G401.6 (cell line): ENCODE measurements around the gene KCNJ13.
"Not testable (repeated sequence)": the region's sequence is repeated elsewhere in the genome, so short reads cannot be mapped to it uniquely, and the experiment has no call there.

Experiments
- FAIRE-seq: peaks from 2 replicates; lab custom pipeline; 2012; peaks lifted over from hg19 to GRCh38; lab: Jason Lieb, UNC

Gene KCNJ13

GRCh38 chr2:232761301-232761907 is 15.0 kb downstream of the KCNJ13 start:
- FAIRE-seq, result peak; percentile 81

DNA sequence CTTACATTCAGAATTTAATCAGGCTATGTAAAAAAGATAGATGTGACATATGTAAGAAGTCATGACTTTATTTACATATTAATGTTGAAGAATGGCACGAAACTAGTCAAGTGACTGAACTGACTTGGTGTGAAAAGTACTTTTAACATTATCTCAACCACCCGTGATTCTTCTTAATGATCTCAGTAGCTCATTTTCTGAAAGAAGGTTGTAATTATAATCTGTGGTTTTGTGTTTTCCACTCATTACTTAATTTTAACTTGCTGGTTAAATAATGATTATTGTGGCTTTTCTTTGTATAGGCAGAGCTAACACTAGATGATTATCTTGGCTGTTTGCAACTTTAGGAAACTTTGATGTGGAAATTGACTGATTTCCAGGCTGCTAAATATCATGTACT is 18.5 kb downstream of the KCNJ13 start:
- FAIRE-seq, result no peak

GRCh38 chr2:232750135-232750671 is 26.2 kb downstream of the KCNJ13 start:
- FAIRE-seq, result no peak

- FAIRE-seq, result no peak
Measured at GRCh38 chr2:232749331-232749730, 27.0 kb downstream of the KCNJ13 start.

DNA sequence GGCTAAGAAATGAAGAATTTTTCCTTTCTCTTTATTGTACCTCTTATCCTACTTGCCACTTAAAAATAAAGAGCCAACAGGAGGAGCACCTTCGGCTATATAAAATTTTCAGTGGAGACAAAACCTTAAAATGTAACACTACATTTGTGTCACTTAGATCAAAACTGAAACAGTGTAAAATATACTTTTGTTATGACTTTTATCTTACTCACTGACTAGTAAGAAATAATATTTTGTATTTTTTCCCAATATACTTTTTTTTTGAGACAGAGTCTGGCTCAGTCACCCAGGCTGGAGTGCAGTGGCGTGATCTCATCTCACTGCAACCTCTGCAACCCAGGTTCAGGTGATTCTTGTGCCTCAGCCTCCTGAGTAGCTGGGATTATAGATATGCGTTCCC is 28.3 kb downstream of the KCNJ13 start:
- FAIRE-seq, result no peak

- FAIRE-seq, result no peak
Measured at GRCh38 chr2:232744963-232745362, 31.4 kb downstream of the KCNJ13 start.

DNA sequence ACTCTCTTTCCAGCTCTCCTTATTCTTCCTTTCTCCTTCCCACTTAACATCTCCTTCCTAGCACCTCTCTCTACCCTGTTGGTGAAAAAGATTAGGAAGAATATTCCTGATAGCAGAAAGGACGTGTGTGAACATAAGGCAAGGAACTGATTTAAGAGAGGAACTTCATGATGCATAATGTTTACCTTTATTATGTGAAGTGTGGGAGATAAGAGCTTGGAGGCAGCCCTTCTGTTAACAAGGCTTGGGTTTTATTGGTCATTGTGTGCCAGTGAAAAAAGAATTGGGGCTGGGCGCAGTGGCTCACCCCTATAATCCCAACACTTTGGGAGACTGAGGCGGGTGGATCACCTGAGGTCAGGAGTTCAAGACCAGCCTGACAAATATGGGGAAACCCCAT is 34.4 kb downstream of the KCNJ13 start:
- no peak for FAIRE-seq

GRCh38 chr2:232741294-232741693 is 35.1 kb downstream of the KCNJ13 start:
- no peak for FAIRE-seq

DNA sequence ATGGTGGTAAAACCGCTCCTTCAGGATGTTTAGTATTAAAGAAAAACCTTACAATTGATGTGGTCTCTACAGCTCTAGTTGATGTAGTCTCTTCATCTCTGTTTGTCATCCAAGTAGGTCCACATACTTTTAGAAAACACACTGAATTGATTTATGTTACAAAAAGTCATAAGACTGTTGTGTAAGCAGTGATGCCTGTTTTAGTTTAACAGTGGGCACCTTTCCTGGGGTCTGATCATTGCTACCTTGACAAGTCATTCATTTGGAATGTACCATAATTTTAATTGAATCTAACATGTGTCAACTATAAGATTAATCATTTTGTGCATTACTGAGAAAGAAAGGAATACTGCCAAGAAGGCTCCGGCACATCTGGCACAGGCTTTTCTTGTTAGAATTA is 44.9 kb downstream of the KCNJ13 start:
- no peak for FAIRE-seq

GRCh38 chr2:232728785-232729184 is 47.6 kb downstream of the KCNJ13 start:
- FAIRE-seq, result no peak

DNA sequence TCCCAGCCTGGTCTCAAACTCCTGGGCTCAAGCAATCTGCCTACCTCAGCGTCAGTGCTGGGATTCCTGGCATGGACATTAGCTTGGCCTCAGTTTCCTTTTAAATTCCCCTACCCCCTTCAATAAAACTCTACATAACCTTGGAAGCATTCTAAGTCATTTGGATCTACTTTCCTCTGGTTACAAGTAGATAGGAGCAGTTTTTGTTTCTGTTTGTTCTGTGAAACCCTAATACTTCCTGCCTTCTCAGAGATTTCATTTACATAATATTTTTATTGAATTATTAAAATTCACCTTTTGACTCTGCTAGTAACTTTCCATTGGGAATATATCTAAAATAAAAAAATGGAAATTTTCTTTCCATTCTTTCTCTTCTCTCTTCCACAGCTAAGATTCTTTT is 53.3 kb downstream of the KCNJ13 start:
- no peak for FAIRE-seq

- FAIRE-seq, result no peak
Measured at GRCh38 chr2:232721882-232722281, 54.5 kb downstream of the KCNJ13 start.

DNA sequence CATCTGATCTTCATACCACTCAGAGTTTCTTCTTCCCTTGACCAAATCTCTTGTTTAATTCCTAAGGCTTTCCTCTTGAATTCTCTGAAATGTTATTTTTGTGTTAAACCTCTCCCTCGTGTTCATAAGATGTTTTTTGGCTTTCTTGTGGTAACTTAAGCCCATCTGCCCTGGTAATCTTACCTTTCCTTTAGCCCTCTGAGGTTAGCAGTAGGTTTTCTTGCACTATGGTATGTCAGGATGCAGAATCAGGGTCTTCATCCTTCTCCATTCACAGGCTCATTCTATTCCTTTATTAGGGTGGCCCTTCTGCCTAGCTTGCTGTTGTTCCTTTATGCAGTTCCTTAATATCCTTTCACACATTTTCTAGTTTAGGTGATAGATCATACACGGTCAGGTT is 55.1 kb downstream of the KCNJ13 start:
- no peak for FAIRE-seq

DNA sequence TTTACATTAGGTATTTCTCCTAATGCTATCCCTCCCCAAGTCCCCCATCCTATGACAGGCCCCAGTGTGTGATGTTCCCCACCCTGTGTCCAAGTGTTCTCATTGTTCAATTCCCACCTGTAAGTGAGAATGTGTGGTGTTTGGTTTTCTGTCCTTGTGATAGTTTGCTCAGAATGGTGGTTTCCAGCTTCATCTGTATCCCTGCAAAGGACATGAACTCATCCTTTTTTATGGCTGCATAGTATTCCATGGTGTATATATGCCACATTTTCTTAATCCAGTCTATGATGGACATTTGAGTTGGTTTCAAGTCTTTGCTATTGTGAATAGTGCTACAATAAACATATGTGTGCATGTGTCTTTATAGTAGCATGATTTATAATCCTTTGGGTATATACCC is 56.3 kb downstream of the KCNJ13 start:
- FAIRE-seq, result not testable (repeated sequence)
